ENCODE measurements around the gene EYA3. TPM values are rescaled to one million over a fixed set of nuclear protein-coding genes. Genes with fewer than 3 reads are reported as not detected.
A peak's percentile ranks its signal among the peaks of the same experiment; 100 is the strongest.

Gene EYA3
- total RNA-seq, 2 experiments from 2014 or later = 27.8 to 30.7 TPM

DNA sequence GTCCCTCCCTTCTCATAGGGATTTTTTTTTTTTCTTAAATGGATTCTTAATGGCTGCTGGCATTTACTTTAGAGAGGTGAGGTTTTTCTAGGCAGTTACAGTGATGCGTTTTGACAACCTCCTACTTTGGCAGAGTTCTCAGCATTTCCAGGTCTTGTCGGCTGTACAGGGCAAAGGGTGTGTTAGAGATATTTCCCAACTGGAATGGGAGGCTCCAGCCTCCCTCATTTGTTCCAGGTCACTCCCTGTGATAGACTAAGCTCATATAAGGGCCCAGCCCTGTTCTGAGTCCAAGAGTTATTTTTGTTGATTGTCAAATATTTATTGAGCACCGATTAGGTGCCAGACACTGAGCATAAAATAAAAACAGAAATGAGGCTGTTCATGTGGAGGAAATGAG, 136.3 kb downstream of the EYA3 start:
- CTCF ChIA-PET = interaction anchor here (1.2 to 2.8 kb wide), 3 partner anchors 10 to 24 kb away, joined by 3 to 11 read pairs (median 4); no protein-coding TSS in a partner anchor
- no peak overlapping the region for H3K4me3 Mint-ChIP-seq
- H3K36me3 Mint-ChIP-seq (ENCODE audit: low read depth) = no peaks in the 10 kb centered on the region
- H3K27me3 Mint-ChIP-seq = no peaks in the 10 kb centered on the region
- H3K4me1 Mint-ChIP-seq = no peaks in the 10 kb centered on the region
- DNase-seq = no peak
- POLR2A ChIA-PET = no interaction called here
- H3K27ac Mint-ChIP-seq = no peak overlapping the region
- H3K9me3 Mint-ChIP-seq = no peaks in the 10 kb centered on the region

DNA sequence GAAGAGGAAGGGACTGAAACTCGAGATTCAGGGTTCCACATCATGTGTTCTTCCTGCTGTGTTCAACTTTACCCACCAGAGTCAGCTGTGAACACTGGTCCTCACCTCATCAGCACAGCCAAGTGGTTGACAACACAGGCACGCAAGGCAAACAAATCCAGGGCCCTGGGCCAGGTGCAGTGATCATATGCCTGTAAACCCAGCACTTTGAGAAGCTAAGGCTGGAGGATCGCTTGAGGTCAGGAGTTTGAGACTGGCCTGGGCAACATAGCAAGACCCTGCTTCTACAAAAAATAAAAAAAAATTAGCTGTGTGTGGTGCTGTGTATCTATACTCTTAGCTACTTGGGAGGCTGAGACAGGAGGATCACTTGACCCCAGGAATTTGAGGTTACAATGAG, 137.0 kb downstream of the EYA3 start:
- no peaks in the 10 kb centered on the region for H3K9me3 Mint-ChIP-seq
- ChIA-PET CTCF (interaction anchor here (1.2 to 2.8 kb wide), 5 partner anchors 8 to 23 kb away, joined by 3 to 11 read pairs (median 3); no protein-coding TSS in a partner anchor), POLR2A (no interaction called here)

DNA sequence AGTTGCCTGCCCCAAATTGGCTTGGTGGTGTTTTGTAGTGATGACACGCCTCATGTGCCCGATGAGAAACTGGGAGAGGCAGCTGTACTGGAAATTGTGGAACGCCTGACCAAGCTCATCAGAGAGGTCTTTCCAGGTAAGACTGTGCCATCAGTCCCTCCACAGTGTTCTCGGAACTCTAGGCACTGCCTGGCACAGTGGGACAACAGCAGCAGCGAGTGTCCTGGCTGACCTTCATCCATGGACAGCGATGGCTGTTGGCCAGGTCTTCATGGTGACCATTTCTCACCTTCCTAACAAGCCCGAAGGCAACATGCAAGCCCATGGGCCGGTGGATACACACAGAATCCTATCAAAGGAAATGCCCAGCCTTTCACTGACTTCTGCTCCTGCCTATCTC, 139.4 kb downstream of the EYA3 start:
- Mint-ChIP-seq H3K4me1 (peaks cover 7% of the 10 kb centered on the region), H3K9me3 (no peaks in the 10 kb centered on the region), H3K27me3 (no peaks in the 10 kb centered on the region), H3K4me3 (no peak overlapping the region), H3K27ac (no peak overlapping the region), H3K36me3 (ENCODE audit: low read depth) (no peaks in the 10 kb centered on the region)
- no peak for DNase-seq
- CTCF ChIA-PET = interaction anchor here (1.2 kb wide), 1 partner anchor 91 kb away, joined by 3 read pairs; no protein-coding TSS in a partner anchor
- POLR2A ChIA-PET = no interaction called here

More for the DNA sequence above, 137.0 kb downstream of the EYA3 start:
- H3K4me3 Mint-ChIP-seq = no peak overlapping the region
- H3K4me1 Mint-ChIP-seq = no peaks in the 10 kb centered on the region
- DNase-seq = no peak
- no peaks in the 10 kb centered on the region for H3K36me3 Mint-ChIP-seq (ENCODE audit: low read depth)
- no peak overlapping the region for H3K27ac Mint-ChIP-seq
- no peaks in the 10 kb centered on the region for H3K27me3 Mint-ChIP-seq

DNA sequence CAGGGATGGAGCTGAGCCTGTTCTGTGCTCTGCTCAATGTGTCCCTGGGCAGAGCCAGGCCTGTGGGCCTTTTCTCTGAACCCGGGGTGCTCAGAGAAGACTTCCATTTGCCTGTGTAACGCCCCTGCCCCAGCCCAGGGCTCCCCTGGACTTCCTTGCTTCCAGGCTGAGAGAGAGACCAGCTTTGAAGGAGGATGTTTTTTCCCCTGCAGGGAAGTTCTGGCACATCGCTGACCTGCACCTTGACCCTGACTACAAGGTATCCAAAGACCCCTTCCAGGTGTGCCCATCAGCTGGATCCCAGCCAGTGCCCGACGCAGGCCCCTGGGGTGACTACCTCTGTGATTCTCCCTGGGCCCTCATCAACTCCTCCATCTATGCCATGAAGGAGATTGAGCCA, 143.4 kb downstream of the EYA3 start:
- H3K4me1 Mint-ChIP-seq = peaks cover 36% of the 10 kb centered on the region
- no peaks in the 10 kb centered on the region for H3K27me3 Mint-ChIP-seq

DNA sequence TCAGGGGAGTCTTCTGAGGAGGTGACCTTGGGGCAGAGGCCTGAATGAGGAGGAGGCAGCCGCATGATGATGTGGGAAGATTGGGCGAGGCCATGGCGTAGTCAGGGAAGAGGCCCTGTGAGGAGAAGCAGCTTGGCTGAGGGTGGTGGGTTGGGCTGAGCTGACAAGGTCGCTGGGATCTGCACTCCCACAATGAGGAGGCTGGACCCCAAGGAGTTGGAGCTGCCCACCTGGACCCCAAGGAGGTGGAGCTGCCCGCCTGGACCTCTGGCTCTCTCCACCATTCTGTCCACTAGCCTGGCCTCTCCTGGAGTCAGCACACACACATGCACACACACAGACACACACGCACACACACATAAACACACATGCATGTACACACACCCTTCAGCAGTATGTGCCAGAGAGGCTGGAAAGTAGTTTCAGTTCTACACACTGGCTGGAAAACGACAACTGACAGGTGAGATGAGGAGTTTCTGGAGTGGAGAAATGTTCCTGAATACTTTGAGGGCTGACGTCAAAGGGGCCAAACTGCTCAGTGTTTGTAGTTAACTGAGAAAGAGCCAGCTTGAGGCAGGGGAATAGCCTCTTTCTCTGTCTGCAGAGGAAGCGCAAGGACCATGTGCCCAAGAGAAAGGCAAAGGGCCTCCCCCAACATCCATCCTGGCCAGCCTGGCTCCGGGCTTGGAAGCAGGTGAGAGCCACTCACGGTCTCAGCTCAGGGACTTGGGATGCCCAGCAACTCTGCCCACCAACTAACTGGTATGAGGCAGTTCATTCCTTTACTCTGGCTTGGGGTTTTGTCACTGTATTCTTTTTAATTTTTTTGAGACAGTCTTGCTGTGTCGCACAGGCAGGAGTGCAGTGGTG, 146.5 kb downstream of the EYA3 start:
- peak overlapping the region; percentile 68 for H3K27ac Mint-ChIP-seq
- POLR2A ChIA-PET = no interaction called here
- H3K27me3 Mint-ChIP-seq = no peaks in the 10 kb centered on the region
- peaks cover 53% of the 10 kb centered on the region for H3K4me1 Mint-ChIP-seq
- CTCF ChIA-PET = interaction anchor here (0.6 to 1.5 kb wide), 4 partner anchors 8 to 49 kb away, joined by 3 to 6 read pairs (median 3); no protein-coding TSS in a partner anchor
- H3K36me3 Mint-ChIP-seq (ENCODE audit: low read depth) = no peaks in the 10 kb centered on the region
- H3K4me3 Mint-ChIP-seq = no peak overlapping the region
- H3K9me3 Mint-ChIP-seq = no peaks in the 10 kb centered on the region
- no peak for DNase-seq

More for the DNA sequence above, 143.4 kb downstream of the EYA3 start:
- Mint-ChIP-seq H3K4me3 (no peak overlapping the region), H3K9me3 (no peaks in the 10 kb centered on the region), H3K36me3 (ENCODE audit: low read depth) (no peaks in the 10 kb centered on the region), H3K27ac (no peak overlapping the region)
- DNase-seq = no peak
- CTCF ChIA-PET = interaction anchor here (1.0 to 2.6 kb wide), 10 partner anchors 9 to 57 kb away, joined by 3 to 15 read pairs (median 4); partner anchors contain the start of gene XKR8
- POLR2A ChIA-PET = no interaction called here

DNA sequence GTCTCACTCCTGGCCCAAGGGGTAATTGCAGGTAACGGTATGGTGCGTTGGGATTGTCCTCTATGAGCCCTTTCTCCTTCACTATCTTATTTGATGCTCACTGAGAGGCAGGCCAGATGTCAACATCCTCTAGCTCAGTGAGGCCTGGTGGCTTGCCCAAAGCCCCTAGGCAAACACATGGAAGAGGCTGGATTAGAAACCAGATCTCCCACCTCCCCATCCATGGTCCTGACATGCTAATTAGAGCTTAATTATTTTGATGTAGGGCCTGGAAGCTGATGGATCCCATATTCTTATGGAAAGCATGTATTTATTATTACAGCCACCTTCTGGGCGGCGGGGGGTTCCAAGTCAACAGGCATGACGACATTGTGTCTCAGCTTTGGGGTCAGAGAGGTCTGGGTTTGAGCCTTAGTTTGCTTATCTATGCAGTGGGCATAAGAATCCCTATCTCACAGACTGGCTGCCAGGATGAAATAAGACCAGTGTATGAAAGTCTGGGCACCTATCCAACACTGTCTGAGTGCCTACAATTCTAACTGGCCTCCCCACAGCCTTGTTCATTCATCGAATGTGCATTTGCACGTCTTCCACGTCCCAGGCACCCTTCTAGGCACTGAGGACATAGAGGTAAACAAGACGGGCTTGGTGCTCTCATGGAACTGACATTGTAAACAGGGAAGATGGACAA, 147.4 kb downstream of the EYA3 start:
- Mint-ChIP-seq H3K4me1 (peaks cover 53% of the 10 kb centered on the region), H3K36me3 (ENCODE audit: low read depth) (no peaks in the 10 kb centered on the region), H3K9me3 (no peaks in the 10 kb centered on the region), H3K4me3 (no peak overlapping the region), H3K27me3 (peaks cover under 1% of the 10 kb centered on the region), H3K27ac (peak overlapping the region; percentile 68)
- DNase-seq = no peak
- ChIA-PET CTCF (interaction anchor here (0.6 to 1.7 kb wide), 8 partner anchors 10 to 921 kb away, joined by 3 to 11 read pairs (median 4); no protein-coding TSS in a partner anchor), POLR2A (no interaction called here)

DNA sequence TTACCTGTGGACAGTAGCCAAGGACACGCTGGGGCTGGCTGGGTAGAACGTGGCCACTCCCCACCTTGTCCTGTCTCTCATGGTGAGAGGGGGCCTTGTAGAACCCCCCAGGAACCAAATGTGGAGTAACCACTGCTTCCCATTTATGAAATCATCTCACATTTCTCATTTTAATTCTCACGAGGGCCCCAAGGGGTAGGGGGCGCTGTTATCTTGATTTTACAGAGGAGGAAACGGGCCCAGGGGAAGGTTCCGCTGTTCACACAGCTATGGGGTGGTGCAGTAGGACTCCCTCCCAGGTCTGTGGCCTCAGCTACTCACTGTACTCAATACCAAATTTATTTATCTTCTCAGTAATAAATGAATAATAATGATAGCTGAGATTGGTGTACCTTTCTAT, 148.1 kb downstream of the EYA3 start:
- H3K9me3 Mint-ChIP-seq = no peaks in the 10 kb centered on the region
- CTCF ChIA-PET = interaction anchor here (0.7 to 2.3 kb wide), 8 partner anchors 9 to 922 kb away, joined by 3 to 11 read pairs (median 6); no protein-coding TSS in a partner anchor
- no peaks in the 10 kb centered on the region for H3K36me3 Mint-ChIP-seq (ENCODE audit: low read depth)
- peaks cover 8% of the 10 kb centered on the region for H3K27me3 Mint-ChIP-seq
- POLR2A ChIA-PET = no interaction called here
- peaks cover 58% of the 10 kb centered on the region for H3K4me1 Mint-ChIP-seq
- no peak overlapping the region for H3K4me3 Mint-ChIP-seq
- peak; percentile 81 for DNase-seq
- peak overlapping the region; percentile 26 for H3K27ac Mint-ChIP-seq

DNA sequence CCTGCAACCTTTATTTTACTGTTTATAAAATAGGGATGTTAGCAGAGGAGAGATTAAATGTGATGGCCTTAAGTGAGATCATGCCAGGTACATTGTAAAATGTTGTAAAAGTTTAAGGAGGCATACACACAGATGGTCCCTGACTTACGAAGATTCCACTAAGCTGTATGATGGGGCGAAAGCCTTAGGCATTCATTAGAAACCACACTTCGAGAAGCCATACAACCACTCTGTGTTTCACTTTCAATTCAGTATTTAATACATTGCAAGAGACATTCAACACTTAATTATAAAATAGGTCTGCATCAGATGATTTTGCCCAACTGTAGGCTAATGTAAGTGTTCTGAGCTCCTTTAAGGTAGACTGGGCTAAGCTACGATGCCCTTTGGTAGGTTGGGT, 149.9 kb downstream of the EYA3 start:
- CTCF ChIA-PET = interaction anchor here (1.1 to 2.3 kb wide), 3 partner anchors 9 to 21 kb away, joined by 3 to 7 read pairs (median 3); partner anchors contain the start of gene XKR8
- no peak overlapping the region for H3K4me3 Mint-ChIP-seq
- POLR2A ChIA-PET = no interaction called here

DNA sequence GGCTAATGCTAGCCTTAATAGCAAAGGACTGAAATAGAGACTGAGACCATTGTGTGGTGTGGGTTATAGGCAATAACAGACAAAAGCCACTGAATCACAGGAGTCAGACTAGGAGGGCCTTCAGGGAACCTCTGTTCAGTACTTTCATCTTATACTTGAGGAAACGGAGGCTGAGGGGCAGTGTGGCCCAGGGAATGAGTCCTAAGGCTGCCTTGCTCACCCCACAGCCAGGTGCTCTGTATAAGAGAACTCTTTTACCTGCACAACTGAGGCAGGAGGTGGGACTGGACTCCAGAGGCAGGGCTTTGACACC, 150.9 kb downstream of the EYA3 start:
- ChIA-PET CTCF (interaction anchor here (0.6 to 1.9 kb wide), 4 partner anchors 9 to 306 kb away, joined by 3 to 5 read pairs (median 4); partner anchors contain the start of gene XKR8), POLR2A (no interaction called here)
- Mint-ChIP-seq H3K4me1 (peaks cover 48% of the 10 kb centered on the region), H3K4me3 (no peak overlapping the region), H3K36me3 (ENCODE audit: low read depth) (no peaks in the 10 kb centered on the region), H3K27me3 (peaks cover 13% of the 10 kb centered on the region), H3K9me3 (peaks cover 2% of the 10 kb centered on the region), H3K27ac (no peak overlapping the region)
- DNase-seq = no peak

More for the DNA sequence above, 149.9 kb downstream of the EYA3 start:
- Mint-ChIP-seq H3K4me1 (peaks cover 56% of the 10 kb centered on the region), H3K36me3 (ENCODE audit: low read depth) (no peaks in the 10 kb centered on the region), H3K27me3 (peaks cover 11% of the 10 kb centered on the region), H3K27ac (no peak overlapping the region), H3K9me3 (no peaks in the 10 kb centered on the region)
- no peak for DNase-seq

DNA sequence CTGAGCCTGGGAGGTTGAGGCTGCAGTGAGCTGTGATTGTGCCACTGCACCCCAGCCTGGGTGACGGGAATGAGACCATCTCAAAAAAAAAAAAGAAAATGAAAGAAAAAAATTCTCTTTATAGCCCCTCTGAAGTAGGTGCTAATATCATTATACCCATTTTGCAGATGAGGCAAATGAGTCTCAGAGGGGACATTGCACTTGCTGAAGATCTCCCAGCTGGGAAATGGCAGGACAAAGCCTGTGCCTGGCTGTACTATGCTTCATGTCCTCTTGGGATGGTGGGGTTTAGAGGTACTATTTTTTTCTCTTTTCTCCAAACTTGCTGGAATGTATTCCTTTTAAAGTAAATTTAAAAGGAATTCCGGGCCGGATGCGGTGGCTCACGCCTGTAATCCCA, 152.0 kb downstream of the EYA3 start:
- Mint-ChIP-seq H3K4me1 (peaks cover 54% of the 10 kb centered on the region), H3K9me3 (peaks cover 3% of the 10 kb centered on the region), H3K36me3 (ENCODE audit: low read depth) (no peaks in the 10 kb centered on the region), H3K27ac (no peak overlapping the region), H3K4me3 (no peak overlapping the region), H3K27me3 (peaks cover 13% of the 10 kb centered on the region)
- ChIA-PET POLR2A (no interaction called here), CTCF (interaction anchor here (0.7 to 1.9 kb wide), 5 partner anchors 9 to 52 kb away, joined by 3 to 5 read pairs (median 4); partner anchors contain the start of gene XKR8)
- no peak for DNase-seq

DNA sequence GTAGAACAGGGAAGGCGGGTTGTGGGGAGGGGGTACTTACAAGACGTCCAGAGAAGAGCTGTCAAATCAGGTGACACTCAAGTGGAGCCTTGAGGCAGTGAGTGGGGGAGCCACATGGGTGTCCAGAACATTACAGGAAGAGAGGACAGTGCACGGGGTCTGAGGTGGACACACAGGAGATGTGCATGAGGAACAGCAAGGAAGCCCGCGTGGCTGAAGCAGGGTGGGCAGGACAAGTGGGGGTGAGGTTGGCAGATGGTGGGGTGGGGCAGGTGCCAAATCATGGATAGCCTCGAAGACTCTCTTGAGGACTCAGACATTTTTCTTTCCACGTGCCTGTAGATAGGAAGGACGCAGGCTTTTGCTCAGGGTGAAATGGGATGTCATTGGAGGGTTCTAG, 152.7 kb downstream of the EYA3 start:
- H3K4me1 Mint-ChIP-seq = peaks cover 55% of the 10 kb centered on the region
- no peak overlapping the region for H3K27ac Mint-ChIP-seq
- H3K36me3 Mint-ChIP-seq (ENCODE audit: low read depth) = no peaks in the 10 kb centered on the region
- POLR2A ChIA-PET = no interaction called here
- peaks cover 3% of the 10 kb centered on the region for H3K9me3 Mint-ChIP-seq
- H3K27me3 Mint-ChIP-seq = peaks cover 13% of the 10 kb centered on the region
- DNase-seq = no peak
- CTCF ChIA-PET = interaction anchor here (1.6 to 1.9 kb wide), 2 partner anchors 9 to 11 kb away, joined by 4 to 5 read pairs; no protein-coding TSS in a partner anchor
- no peak overlapping the region for H3K4me3 Mint-ChIP-seq

DNA sequence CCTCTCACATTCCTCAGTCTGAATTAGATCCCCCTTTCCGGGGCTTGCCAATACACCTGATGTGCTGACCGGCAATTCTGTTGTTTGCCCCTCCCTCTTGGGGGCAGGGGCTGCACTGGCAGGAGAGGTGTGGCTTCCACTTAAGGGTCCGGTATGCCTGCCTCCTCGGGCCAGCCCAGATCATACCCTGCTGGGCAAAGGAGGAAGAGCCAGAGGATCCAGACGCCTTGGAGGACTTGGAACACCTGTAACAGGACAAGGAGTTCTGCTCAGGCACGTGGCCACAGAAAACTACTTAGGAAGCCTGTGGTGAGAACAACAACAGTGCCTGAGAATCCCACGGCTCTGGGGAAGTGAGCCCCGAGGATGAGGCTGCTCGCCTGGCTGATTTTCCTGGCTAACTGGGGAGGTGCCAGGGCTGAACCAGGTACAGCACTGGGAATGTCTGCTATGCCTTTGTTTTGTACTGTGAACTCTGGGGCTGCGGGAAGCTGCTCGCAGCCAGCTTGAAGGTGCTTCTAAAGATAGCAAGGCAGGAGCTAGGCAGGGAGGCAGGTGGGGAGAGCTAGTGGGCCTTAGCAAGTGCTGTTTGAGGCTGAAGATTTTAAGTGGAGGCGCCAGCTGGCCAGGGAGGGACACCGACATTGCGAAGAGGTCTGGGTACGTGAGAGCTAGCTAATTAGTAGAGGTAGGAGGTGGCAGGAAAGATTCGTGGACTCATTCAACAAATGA, 153.4 kb downstream of the EYA3 start, which contains the start of gene SMPDL3B:
Gene SMPDL3B, plus strand, starts transcription at position 183 of the 732 bp plus-strand sequence. Its CDS starts 184 bp downstream, at position 367.
- H3K36me3 Mint-ChIP-seq (ENCODE audit: low read depth) = no peaks in the 10 kb centered on the region
- H3K4me1 Mint-ChIP-seq = peaks cover 49% of the 10 kb centered on the region
- peaks cover 3% of the 10 kb centered on the region for H3K9me3 Mint-ChIP-seq
- ChIA-PET POLR2A (no interaction called here), CTCF (interaction anchor here (1.6 kb wide), 1 partner anchor 10 kb away, joined by 4 read pairs; no protein-coding TSS in a partner anchor)
- peaks cover 13% of the 10 kb centered on the region for H3K27me3 Mint-ChIP-seq
- no peak for DNase-seq
- H3K4me3 Mint-ChIP-seq = no peak within 1 kb of the TSS
- H3K27ac Mint-ChIP-seq = peak within 1 kb of the TSS; percentile 7

Data from activated CD4-positive, alpha-beta T cell treated with anti-CD3 and anti-CD28 coated beads, Interleukin-2, amount 10 ng/mL, durations not matched to agents 7 days and 5 days (primary cell).